Uterus (tissue), 4 donors: Measurements from ENCODE around the gene SLC36A2. TPM values are rescaled to one million over a fixed set of nuclear protein-coding genes. Genes with fewer than 3 reads are reported as not detected.
A peak's percentile ranks its signal among the peaks of the same experiment; 100 is the strongest.

Experiments used
- DNase-seq, 2 donors: peaks; one replicate each; pipeline ENCODE4 v3.0.0-alpha.2; 2019 to 2020
- H3K27ac ChIP-seq, 2 donors: fragments of 200-600 bp; sonication (generic); 1 replicate in 1 of 2; 2 replicates in 1 of 2; pipeline ENCODE4 v1.5.1; 2016 to 2018
- H3K27me3 ChIP-seq, 2 donors: fragments of 200-600 bp; sonication (generic); one replicate each; pipeline ENCODE4 v1.5.1; 2018 to 2019; ENCODE audit warnings: control low read depth in 1 of 2
- H3K36me3 ChIP-seq, 2 donors: fragments of 200-600 bp; sonication (generic); one replicate each; pipeline ENCODE4 v1.5.1; 2019; ENCODE audit warnings: control low read depth in 1 of 2
- H3K4me1 ChIP-seq, 2 donors: fragments of 200-600 bp; sonication (generic); one replicate each; pipeline ENCODE4 v1.5.1; 2018 to 2019; ENCODE audit warnings: control low read depth in 1 of 2
- H3K4me3 ChIP-seq, 2 donors: fragments of 200-600 bp; sonication (generic); 1 replicate in 1 of 2; 2 replicates in 1 of 2; pipeline ENCODE4 v1.5.1; 2018 to 2019; ENCODE audit warnings: mild to moderate bottlenecking in 1 of 2
- H3K9me3 ChIP-seq, 2 donors: fragments of 200-600 bp; sonication (generic); one replicate each; pipeline ENCODE4 v1.5.1; 2019; ENCODE audit warnings: control low read depth in 1 of 2
- POLR2A ChIP-seq, 2 donors: fragments of 450-650 bp; IDR thresholded peaks; one replicate each; pipeline ENCODE4 v1.6.1; 2016; ENCODE audit warnings: antibody characterized with exemption in 2 of 2, mild to moderate bottlenecking in 1 of 2, moderate library complexity in 1 of 2
- intact Hi-C: fragments of 100-400 bp; cut with DNase I; formaldehyde crosslinking; loops from one replicate; pipeline ENCODE4 v1.15.1; 2023; ENCODE audit warnings: low total_unique reads
- total RNA-seq, 4 donors: library from RNA; depleted of rRNA in 3 of 4; stranded (reverse); fragments of >200 nt in 3 of 4; gene quantifications; one replicate each; pipeline versions ENCODE4 v1.1.0 to v1.2.4, GENCODE V29; 2014 to 2023
- TF ChIP-seq, protein P1 (sequence below), 4 experiments: fragments of 200-600 bp in 2 of 4; fragments of 450-650 bp in 2 of 4; sonication (generic) in 2 of 4; IDR thresholded peaks; one replicate each; pipeline ENCODE4 v1.5.1; 2016 to 2019; ENCODE audit warnings: antibody characterized with exemption in 4 of 4, mild to moderate bottlenecking in 2 of 4, moderate library complexity in 1 of 4
- donor health status: DM: yes; HTN: yes; CAD: no.

The SLC36A2 gene
- total RNA-seq, 4 donors from 2014 or later = not detected

DNA sequence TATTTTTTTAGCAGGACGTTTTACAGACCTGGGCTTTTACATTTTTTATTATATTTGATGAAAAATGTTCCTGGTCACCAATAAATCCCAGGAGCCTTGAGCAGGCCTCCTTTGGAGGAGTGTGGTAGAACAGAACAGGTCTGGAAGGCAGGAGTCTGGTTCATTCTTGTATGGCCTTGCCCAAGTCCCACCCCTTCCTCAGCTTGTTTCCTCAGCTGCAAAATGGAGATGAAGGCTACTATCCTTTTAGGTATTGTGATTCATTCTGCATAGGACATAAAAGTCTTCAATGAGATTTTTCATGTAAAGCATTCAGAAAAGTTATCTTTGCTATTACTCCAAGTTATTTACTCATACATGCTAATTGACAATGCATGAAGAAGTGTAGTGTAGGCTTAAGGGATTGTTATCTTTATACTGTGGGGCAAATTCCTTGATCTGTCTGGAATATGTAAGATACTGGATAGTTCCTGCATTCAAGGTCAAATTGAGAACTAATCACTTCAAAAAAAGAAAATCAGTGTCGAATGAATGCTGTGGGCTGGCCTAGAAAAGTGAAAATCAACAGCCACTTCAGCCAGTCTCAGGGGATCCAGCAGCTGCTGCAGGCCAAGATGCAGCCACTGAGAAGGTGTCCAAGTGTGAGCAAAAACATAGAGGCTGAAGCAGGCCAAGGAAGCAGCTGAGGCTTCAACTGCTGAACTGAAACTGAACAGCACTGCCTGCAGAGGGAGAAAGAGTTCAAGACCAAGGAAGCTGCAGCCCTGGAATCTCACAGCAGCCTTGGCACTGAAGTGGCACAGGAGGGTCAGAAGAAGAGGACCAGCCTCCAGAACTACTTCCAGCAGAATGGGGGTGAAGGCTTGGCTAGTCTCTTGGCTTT is 28.3 kb downstream of the SLC36A2 start:
- intact Hi-C loops = no loop called here
- TF ChIP-seq, protein P1, sequence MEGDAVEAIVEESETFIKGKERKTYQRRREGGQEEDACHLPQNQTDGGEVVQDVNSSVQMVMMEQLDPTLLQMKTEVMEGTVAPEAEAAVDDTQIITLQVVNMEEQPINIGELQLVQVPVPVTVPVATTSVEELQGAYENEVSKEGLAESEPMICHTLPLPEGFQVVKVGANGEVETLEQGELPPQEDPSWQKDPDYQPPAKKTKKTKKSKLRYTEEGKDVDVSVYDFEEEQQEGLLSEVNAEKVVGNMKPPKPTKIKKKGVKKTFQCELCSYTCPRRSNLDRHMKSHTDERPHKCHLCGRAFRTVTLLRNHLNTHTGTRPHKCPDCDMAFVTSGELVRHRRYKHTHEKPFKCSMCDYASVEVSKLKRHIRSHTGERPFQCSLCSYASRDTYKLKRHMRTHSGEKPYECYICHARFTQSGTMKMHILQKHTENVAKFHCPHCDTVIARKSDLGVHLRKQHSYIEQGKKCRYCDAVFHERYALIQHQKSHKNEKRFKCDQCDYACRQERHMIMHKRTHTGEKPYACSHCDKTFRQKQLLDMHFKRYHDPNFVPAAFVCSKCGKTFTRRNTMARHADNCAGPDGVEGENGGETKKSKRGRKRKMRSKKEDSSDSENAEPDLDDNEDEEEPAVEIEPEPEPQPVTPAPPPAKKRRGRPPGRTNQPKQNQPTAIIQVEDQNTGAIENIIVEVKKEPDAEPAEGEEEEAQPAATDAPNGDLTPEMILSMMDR (IDR thresholded peaks at IDR 0.05) = no peak
- no peak for TF ChIP-seq POLR2A (IDR thresholded peaks at IDR 0.05)
- H3K4me1 ChIP-seq = no peaks in the 10 kb centered on the region
- no peaks in the 10 kb centered on the region for H3K27me3 ChIP-seq
- no peak overlapping the region for H3K27ac ChIP-seq
- DNase-seq = peak; percentile 17 to 39
- H3K36me3 ChIP-seq = no peaks in the 10 kb centered on the region
- no peak overlapping the region for H3K4me3 ChIP-seq
- no peaks in the 10 kb centered on the region for H3K9me3 ChIP-seq

DNA sequence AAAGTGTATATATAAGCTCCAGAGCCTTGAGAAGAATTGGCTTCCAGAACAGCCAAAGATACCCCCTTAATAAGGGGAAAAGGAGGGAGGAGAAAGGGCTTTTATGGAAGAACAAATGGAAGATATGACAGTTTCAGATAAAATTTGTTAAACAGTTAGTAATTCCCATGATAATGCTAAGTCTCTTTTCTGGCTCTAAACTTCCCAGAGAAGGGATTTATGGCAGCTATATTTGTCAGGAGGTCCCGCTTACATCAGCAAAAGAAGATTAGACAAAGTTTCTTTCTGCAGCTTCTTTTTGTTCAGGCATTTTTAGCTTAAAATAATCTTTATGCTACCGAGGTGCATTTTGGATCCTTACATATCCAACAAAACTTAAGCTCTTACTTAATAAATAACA is 29.5 kb downstream of the SLC36A2 start:
- H3K9me3 ChIP-seq = no peaks in the 10 kb centered on the region
- intact Hi-C loops = no loop called here
- H3K36me3 ChIP-seq = no peaks in the 10 kb centered on the region
- no peaks in the 10 kb centered on the region for H3K27me3 ChIP-seq
- H3K27ac ChIP-seq = no peak overlapping the region
- no peak overlapping the region for H3K4me3 ChIP-seq
- no peak for DNase-seq
- no peaks in the 10 kb centered on the region for H3K4me1 ChIP-seq
- TF ChIP-seq POLR2A (IDR thresholded peaks at IDR 0.05) = no peak

DNA sequence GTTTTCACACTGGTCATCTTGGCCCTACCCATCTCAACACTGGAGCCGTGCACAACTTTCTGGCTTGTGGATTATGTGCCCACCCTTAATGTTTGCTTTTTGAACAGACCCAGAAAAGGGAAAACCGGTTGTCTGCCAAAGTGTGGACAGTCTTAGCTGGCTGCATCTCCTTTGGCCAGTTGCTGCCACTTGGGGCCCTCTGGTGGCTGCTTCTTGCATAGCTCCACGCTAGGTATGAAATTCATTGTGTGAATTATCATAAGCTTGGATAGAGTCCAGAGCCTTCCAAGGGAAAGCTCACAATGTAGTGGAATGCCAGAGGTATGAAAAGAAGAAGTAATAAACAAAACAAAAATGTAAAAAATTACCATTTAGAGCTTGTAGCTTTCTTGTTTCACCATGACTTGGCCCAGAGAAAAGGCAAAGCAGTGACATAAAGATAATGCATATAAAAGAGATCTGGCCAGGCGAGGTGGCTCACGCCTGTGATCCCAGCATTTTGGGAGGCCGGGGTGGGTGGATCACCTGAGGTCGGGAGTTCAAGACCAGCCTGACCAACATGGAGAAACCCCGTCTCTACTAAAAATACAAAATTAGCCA is 31.3 kb downstream of the SLC36A2 start:
- no peaks in the 10 kb centered on the region for H3K4me1 ChIP-seq
- no peak overlapping the region for H3K4me3 ChIP-seq
- no peak overlapping the region for H3K27ac ChIP-seq
- H3K36me3 ChIP-seq = no peaks in the 10 kb centered on the region
- peak; percentile 58 to 59 for DNase-seq
- H3K9me3 ChIP-seq = no peaks in the 10 kb centered on the region
- no peaks in the 10 kb centered on the region for H3K27me3 ChIP-seq
- intact Hi-C loops = no loop called here
- TF ChIP-seq, protein P1 (IDR thresholded peaks at IDR 0.05) = peak; percentile 47 to 73 (median 54)
- no peak for TF ChIP-seq POLR2A (IDR thresholded peaks at IDR 0.05)

DNA sequence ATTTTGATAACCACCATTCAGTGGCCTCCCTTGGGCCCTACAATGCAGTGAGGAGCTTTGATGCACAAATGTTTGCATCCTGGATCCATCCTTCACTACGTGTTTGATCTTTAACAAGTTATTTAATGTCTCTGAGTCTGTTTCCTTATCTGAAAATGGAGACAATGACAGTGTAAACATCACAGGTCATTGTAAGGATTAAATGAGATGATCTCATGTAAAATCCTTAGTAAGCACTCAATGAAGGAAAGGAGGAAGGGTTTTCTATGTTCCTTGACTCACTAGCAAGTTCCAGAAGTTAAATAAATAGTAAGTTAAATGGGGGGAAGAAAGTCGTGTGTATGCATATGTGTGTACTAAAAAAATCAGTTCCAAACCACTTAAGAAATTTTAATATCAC is 34.0 kb downstream of the SLC36A2 start:
- Histone ChIP-seq H3K4me1 (no peaks in the 10 kb centered on the region), H3K36me3 (no peaks in the 10 kb centered on the region), H3K4me3 (no peak overlapping the region), H3K27me3 (no peaks in the 10 kb centered on the region), H3K9me3 (no peaks in the 10 kb centered on the region), H3K27ac (no peak overlapping the region)
- no peak for DNase-seq
- intact Hi-C loops = no loop called here
- TF ChIP-seq, protein P1 (IDR thresholded peaks at IDR 0.05) = no peak
- TF ChIP-seq POLR2A (IDR thresholded peaks at IDR 0.05) = no peak

DNA sequence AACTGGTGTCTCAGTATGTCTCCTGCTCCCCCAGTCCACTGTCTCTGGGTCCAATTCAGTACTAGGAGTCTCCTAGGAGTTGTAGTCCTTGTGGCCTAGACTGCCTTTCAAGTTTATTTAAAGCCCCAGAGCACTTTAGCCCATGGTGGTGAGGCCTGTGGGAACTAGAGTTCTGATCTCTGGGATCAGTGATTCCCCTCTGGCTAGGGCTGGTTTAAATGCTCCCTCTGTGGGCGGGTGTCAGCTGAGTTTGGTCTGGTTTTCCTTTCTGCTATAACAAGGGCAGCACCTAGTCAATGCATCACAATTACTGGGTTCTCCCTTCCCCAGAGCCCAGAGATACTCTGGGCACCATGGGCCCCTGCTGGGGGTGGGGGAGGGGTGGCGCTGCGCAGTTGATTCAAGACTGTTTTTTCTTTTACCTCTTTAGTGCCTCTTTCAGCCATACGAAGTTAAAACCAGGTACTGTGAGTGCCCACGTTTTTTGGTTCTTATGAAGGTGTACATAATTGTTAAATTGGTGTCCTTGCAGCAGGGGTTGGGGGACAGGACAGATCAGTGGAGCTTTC is 34.5 kb downstream of the SLC36A2 start:
- Histone ChIP-seq H3K27me3 (no peaks in the 10 kb centered on the region), H3K36me3 (no peaks in the 10 kb centered on the region), H3K9me3 (no peaks in the 10 kb centered on the region), H3K4me1 (no peaks in the 10 kb centered on the region), H3K27ac (no peak overlapping the region), H3K4me3 (no peak overlapping the region)
- intact Hi-C loops = no loop called here
- TF ChIP-seq POLR2A (IDR thresholded peaks at IDR 0.05) = no peak
- TF ChIP-seq, protein P1 (IDR thresholded peaks at IDR 0.05) = no peak
- no peak for DNase-seq
